Stromal cell of bone marrow (primary cell): ENCODE measurements around the gene SYCP2.

Experiments used
- DNase-seq: peaks from one replicate; pipeline ENCODE4 v3.0.0-alpha.2; 2012; ENCODE audit warnings: low read depth

The SYCP2 gene

GRCh38 chr20:59836767-59837166 is 96.7 kb downstream of the SYCP2 start:
- no peak for DNase-seq

- DNase-seq, result peak; percentile 25
Observed at GRCh38 chr20:59835448-59836395, 97.7 kb downstream of the SYCP2 start.

DNA sequence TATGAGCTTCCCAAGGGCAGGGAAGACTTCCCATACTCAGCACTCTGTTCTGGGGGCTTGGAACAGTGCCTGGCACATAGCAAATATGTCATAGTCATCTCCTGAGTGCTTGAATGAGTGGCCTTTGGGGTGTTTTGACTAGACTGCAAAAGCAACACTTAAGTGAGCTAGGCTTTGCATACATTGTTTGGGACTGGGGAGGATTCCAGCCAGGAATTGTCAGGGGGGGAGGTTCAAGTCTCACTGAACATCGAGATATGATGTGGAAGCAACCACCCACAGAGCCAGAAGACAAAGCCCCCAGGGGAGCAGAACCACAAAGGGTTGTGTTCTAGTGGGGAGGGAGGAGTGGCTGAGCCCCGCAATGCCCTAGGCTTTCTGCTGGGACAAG is 98.4 kb downstream of the SYCP2 start:
- no peak for DNase-seq

GRCh38 chr20:59832406-59833363 is 100.8 kb downstream of the SYCP2 start:
- no peak for DNase-seq

DNA sequence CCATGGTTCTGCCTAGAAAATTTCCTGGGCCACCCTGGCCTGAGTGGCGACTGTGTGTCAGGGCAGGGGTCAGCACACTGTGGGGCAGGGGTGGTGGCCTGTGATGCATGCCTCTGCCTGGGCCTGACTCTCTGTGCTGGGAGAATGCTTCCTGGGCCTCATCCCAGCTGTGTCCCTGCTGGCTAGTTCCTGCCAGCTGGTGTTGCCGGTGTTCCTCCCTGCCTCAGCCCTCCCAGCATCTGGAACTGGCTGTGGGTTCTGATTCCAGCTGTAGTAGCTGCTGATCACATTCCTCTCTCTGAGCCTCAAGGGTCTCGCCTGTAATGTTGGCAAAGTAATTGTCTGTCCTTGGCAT is 101.5 kb downstream of the SYCP2 start:
- DNase-seq, result no peak

- no peak for DNase-seq
Observed at GRCh38 chr20:59831024-59831915, 102.2 kb downstream of the SYCP2 start.

- no peak for DNase-seq
Observed at GRCh38 chr20:59830665-59831023, 102.8 kb downstream of the SYCP2 start.

- no peak for DNase-seq
Observed at GRCh38 chr20:59829786-59830664, 103.4 kb downstream of the SYCP2 start.

GRCh38 chr20:59829054-59829785 is 104.2 kb downstream of the SYCP2 start:
- no peak for DNase-seq

- no peak for DNase-seq
Observed at GRCh38 chr20:59828125-59829053, 105.0 kb downstream of the SYCP2 start.

GRCh38 chr20:59827138-59828056 is 106.0 kb downstream of the SYCP2 start:
- DNase-seq, result no peak

- DNase-seq, result no peak
Observed at GRCh38 chr20:59825944-59826759, 107.3 kb downstream of the SYCP2 start.

DNA sequence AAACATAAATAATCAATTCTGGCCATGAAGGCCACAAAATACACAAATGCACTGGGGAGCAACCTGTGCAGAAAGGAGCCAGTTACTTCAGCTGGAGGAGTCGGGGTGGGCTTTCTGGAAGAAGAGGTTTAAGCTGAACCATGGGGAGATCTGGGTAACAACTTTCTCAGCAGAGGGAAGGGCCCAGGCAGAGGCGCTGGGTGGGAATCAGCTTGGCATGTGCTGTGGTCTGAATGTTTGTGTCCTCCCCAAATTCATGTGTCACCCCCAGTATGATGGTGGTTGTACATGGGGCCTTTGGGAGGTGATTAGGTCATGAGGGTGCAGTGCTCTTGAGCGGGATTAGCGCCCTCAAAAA is 107.9 kb downstream of the SYCP2 start:
- DNase-seq, result no peak

GRCh38 chr20:59824711-59825562 is 108.5 kb downstream of the SYCP2 start:
- DNase-seq, result no peak

GRCh38 chr20:59823491-59824259 is 109.8 kb downstream of the SYCP2 start:
- DNase-seq, result no peak
